Measurements from ENCODE around the gene LMAN2. TPM values are rescaled to one million over a fixed set of nuclear protein-coding genes. Genes with fewer than 3 reads are reported as not detected.
A peak's percentile ranks its signal among the peaks of the same experiment; 100 is the strongest.

Gene LMAN2
- total RNA-seq, 2 donors from 2014 or later = 137 to 185 TPM

- peaks cover 11% of the 10 kb centered on the region for H3K4me1 ChIP-seq
These were observed 1.6 kb upstream of the LMAN2 start for GRCh38 chr5:177353093-177353492.

GRCh38 chr5:177350776-177351391 is 584 bp downstream of the LMAN2 start:
- no peak for DNase-seq
- Histone ChIP-seq H3K9me3 (no peaks in the 10 kb centered on the region), H3K4me1 (peaks cover 10% of the 10 kb centered on the region), H3K4me3 (peak overlapping the region; percentile 87), H3K27me3 (no peaks in the 10 kb centered on the region), H3K27ac (peak overlapping the region; percentile 94), H3K9ac (ENCODE audit: low read depth in 2 of 2, low read length in 2 of 2) (peak overlapping the region; percentile 74 to 93), H3K36me3 (no peaks in the 10 kb centered on the region)
- no peak for TF ChIP-seq CTCF (IDR thresholded peaks at IDR 0.05)
- intact Hi-C loops (cut with DNase I) = no loop called here

More at GRCh38 chr5:177353093-177353492, 1.6 kb upstream of the LMAN2 start:
- H3K4me3 ChIP-seq = no peak overlapping the region
- no peaks in the 10 kb centered on the region for H3K36me3 ChIP-seq
- intact Hi-C loops (cut with DNase I) = no loop called here
- no peaks in the 10 kb centered on the region for H3K9me3 ChIP-seq
- no peaks in the 10 kb centered on the region for H3K27me3 ChIP-seq
- H3K9ac ChIP-seq (ENCODE audit: low read depth in 2 of 2, low read length in 2 of 2) = no peak overlapping the region
- TF ChIP-seq CTCF (IDR thresholded peaks at IDR 0.05) = no peak
- DNase-seq = no peak
- H3K27ac ChIP-seq = no peak overlapping the region

GRCh38 chr5:177349762-177350161 is 1.7 kb downstream of the LMAN2 start:
- Histone ChIP-seq H3K9me3 (no peaks in the 10 kb centered on the region), H3K4me3 (no peak overlapping the region), H3K9ac (ENCODE audit: low read depth in 2 of 2, low read length in 2 of 2) (no peak overlapping the region), H3K27ac (no peak overlapping the region), H3K27me3 (no peaks in the 10 kb centered on the region), H3K4me1 (peaks cover 10% of the 10 kb centered on the region), H3K36me3 (no peaks in the 10 kb centered on the region)
- no peak for DNase-seq
- TF ChIP-seq CTCF (IDR thresholded peaks at IDR 0.05) = no peak
- intact Hi-C loops (cut with DNase I) = no loop called here

- Histone ChIP-seq H3K9ac (ENCODE audit: low read depth in 2 of 2, low read length in 2 of 2) (no peak overlapping the region), H3K27ac (no peak overlapping the region), H3K27me3 (no peaks in the 10 kb centered on the region), H3K4me1 (peaks cover 10% of the 10 kb centered on the region), H3K4me3 (no peak overlapping the region), H3K36me3 (no peaks in the 10 kb centered on the region), H3K9me3 (no peaks in the 10 kb centered on the region)
- DNase-seq = no peak
- TF ChIP-seq CTCF (IDR thresholded peaks at IDR 0.05) = no peak
- intact Hi-C loops (cut with DNase I) = no loop called here
These were observed 2.2 kb downstream of the LMAN2 start for GRCh38 chr5:177349362-177349647.

- H3K27me3 ChIP-seq = no peaks in the 10 kb centered on the region
- no peaks in the 10 kb centered on the region for H3K36me3 ChIP-seq
- peaks cover 10% of the 10 kb centered on the region for H3K4me1 ChIP-seq
- no peak overlapping the region for H3K4me3 ChIP-seq
- TF ChIP-seq CTCF (IDR thresholded peaks at IDR 0.05) = no peak
- no peaks in the 10 kb centered on the region for H3K9me3 ChIP-seq
- H3K27ac ChIP-seq = no peak overlapping the region
- DNase-seq = no peak
- intact Hi-C loops (cut with DNase I) = no loop called here
- no peak overlapping the region for H3K9ac ChIP-seq (ENCODE audit: low read depth in 2 of 2, low read length in 2 of 2)
These were observed 3.8 kb downstream of the LMAN2 start for GRCh38 chr5:177347699-177348098.
